Activated CD8-positive, alpha-beta memory T cell treated with anti-CD3 and anti-CD28 coated beads, Interleukin-2, amount 50 U/mL, for 1 hour (primary cell): ENCODE data around the gene PTPRM.

Experiments
- DNase-seq: peaks from one replicate; pipeline ENCODE4 v3.0.0-alpha.2; 2020; ENCODE audit errors: extremely low read depth

Gene PTPRM

DNA sequence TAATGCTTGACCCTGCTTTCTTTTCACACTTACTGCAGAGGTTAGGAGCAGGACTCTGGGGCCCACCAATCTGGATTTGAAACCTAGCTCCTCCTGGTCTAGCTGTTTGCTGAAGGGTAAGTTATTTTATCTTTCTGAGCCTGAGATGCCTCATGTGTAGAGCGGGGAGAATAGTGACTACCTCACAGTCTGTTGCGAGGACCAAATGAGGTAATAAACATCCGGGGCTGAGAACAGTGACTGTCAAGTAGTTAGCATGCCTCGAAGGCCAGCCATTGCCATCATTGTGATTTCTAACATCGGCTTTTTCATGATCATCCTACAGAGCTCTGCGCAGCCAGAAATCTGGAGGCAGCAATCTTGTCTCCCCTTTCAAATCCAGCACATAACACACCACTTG lies 32.9 kb downstream of the PTPRM start:
- DNase-seq = no peak

DNA sequence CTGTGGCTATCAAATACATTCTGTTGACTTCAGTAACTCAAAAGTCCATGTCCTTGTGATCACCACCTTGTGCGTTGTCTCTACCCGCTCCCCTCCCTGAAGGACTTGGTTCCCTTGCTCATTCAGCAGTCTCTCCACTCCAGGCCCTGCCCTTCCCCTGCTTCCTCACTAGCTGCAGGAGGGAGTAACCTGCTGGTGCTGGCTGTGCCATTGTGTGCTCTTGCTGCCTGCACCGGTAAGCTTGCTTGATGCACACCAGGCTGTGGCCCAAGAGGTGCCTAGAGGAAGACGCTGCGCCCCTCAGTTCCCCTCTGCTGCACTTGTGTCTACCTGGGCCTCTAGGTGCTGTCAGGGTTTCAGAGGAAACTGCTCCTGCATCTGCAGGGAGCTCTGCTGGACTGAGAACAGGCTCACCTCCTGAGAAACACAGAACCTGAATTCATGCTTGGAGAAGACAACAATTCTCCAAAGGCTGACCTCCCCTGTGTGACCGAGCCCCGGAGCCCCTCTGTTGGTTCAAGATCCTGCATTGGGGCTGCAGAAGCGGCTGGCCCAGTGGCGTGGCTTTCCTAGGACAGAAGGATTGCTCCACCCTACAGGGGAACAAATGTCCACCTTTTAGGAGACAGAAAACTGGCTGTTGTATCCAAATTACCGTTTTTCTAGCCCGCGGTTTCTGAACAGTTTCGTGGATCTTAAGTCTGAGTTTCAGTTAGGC lies 33.6 kb downstream of the PTPRM start:
- DNase-seq = no peak

DNA sequence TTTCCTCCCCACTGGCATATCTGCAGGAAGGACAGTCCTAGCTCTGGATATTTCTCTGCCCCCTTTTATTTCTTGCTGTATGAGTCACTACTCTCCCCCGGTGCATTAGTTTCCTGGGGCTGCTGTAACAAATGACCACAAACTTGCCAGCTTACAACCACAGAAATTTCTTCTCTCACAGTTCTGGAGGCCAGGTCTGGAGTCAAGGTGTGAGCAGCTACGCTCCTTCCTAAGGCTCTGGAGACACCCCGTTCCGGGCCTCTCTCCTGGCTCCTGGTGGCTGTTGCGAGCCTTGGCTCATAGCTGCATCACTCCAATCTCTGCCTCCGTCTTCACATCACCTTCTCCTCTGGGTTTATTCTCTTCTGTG lies 34.1 kb downstream of the PTPRM start:
- DNase-seq = no peak

DNA sequence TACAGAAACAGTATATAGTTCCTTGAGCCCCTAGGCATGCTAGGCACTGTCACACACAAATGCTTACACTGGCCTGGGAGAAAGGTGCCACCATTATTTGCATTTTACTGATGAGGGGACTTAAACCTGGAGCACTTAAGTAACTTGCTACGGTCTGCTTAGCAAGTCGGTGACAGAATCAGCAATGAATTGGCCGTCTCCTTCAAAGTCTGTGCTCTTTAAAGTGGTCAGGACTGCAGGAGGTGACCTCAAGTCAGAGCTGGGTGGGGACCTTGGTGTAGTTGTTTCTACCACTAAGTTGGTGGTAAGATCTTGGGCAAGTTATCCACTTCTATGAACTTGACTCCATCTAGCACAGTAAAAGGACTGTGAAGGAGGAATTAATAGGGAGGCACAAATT lies 34.8 kb downstream of the PTPRM start:
- DNase-seq = no peak

DNA sequence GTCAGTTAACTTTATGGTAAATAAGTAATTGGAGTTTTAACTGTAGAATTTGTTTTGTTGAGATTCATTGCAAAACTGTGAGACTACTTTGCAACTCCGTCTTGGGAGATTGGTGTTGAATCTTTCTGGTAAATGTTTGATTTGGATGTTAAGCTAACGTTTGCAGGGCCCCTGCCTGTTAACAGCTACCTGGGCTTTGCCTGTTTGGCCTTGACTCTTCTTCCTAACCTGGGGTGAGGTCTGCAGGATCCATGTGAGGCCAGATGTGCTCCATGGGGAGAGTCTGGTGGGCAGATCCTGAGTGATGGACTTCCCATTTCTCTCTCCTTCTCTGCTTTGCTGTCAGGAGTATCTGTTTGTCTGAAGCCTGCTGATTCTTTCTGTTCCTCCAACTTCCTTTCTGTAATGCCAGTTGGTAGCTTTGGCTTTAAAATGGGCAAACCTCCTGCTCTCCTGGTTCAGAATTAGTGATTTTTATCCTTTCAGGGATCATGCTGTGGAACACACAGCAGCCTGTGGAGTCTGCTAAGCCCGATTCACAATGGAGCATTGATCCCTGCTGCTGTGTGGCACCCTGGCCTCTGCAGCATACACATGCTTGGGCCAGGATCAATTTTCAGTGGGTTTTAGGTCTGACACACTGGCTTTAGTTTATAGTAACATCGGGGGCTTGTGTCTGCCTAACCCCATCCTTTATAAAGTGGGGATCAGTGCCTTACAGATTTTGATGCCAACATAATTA lies 36.3 kb downstream of the PTPRM start:
- DNase-seq = no peak

DNA sequence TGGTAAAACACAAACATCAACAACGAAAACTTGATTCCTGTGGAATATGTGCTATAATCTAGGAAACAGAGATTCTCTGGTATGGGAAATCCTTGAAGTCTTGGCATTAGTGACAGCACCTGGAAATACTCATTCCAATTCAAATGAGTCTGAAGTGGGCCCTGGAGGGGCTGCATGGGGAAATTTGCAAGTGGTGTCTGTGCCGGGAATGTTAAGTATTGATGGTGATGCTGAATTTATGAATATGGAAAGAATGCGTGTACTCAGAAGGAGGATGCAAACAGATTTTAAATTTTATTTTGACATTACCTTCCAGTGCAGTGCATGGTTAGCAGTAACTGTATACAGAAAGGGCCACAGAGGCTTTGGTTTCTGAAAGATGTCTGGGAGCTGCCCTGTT lies 37.2 kb downstream of the PTPRM start:
- no peak for DNase-seq

DNA sequence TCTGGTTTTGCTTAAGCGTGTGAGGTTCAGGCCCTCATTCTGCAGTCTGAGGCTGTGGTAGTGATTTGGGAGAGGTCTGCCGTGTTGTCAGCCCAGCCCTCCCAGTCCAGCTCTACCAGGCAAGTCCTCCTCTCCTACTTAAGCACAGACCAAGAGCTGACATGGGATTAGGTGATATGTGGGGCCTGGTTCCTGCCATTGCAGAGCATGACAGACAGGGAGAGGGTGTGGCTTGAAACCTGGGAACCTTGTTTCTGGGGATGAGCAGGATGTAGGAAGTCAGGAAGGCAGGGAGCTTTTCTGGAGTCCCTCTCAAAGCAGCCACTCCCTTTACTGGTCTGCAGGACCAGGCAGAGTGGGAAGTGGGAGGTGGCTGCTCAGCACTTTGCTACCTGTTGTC lies 38.6 kb downstream of the PTPRM start:
- no peak for DNase-seq

DNA sequence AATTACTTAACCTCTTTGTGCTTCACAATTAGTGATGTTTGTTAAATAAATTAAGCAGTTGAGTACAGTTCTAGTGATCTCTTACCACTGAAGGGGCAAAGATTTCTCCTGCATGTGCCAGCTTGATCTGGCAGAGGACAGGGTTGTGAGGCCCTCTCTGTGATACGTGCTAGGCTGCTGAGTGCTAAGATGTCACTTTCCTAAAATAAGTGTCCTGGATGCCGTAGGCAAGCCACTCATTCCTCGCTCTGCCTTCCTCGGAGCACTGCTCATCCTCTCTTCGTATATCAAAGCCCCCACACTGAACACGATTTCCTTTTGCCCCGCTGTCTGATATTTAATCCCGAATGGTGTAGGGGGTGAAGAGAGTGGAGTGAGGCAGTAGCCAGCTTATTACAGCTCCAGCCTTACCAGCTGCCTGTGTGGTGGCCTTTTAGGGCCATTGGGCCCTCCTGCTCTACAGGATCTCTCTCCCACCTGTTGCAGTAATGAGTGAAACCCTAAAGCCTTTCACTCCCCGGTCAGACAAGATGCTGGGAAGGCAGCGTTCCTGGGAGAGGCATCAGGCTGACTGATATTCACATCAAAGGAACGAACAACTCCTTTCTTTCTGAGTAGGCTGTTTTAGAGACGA lies 40.5 kb downstream of the PTPRM start:
- no peak for DNase-seq

DNA sequence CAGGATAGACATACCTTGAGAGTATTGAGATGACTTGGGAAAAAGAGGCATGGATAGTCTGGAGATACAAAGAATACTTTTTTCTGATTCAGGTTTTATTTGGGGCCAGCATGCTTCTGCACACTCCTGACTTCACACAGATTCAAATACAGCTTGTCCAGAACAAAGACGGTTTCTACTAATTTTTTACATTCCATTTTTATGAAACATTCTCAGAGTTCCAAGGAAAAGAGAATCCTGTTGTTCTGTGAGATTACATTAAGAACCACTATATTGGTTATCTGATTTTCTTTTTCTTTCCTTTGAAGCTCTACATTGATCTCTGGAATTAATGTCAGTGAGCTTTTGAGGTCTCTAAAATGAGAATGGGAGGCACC lies 41.0 kb downstream of the PTPRM start:
- no peak for DNase-seq

DNA sequence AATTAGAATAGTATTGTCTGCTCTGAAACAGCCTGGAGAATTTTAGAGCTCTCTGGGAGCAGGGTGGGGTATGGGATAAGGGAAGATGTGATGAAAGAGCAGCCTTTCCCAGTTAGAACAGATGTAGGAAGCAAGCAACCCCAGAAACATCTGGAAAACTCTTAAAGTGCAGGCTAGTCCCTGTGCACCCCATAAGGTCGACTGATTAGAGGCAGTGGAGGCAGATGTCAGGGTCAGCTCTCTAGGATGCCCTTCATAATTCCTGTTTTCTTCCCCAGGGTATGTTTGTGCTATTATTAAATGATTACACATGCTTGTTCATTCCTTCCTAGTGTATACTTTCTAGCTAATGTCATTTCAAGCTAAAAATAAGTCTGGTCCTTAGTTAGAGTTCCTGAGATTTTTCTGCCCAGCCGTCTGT lies 41.7 kb downstream of the PTPRM start:
- no peak for DNase-seq

DNA sequence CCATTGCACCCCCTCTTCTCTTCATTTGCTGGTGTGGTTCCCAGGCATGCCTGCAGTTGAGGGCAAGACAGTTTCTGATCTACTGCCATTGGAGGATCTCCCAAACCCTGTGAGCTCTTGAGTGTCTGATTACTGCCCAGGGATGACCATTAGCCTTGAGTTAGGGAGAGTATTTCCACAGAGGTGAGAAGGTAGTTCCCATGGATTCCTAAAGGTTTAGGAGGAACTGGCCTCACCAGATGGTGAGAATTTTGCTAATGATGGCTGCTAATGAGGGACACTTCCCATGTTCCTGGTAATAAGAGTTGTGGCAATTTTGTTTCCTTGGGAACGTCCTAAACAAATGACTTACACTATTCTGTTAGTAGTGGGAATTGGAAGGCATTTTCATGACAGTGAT lies 42.5 kb downstream of the PTPRM start:
- no peak for DNase-seq

DNA sequence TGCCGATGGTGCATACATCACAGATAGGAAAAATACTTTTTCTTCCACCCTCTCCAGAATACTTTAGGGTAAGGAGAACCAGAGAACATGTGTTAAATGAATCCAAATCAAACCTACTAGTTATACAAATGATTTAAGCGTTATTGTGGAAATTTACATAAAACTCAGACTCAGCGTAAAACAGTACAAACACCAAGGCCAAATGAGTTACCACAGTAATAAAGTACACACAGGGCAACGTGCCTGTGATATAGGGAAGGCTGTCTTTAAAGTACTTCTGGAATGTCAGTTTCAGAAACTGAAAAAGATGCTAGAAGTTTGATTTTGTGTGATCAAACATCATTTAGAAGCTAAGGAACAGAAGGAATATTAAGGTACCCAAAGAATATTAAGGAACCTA lies 46.9 kb downstream of the PTPRM start:
- DNase-seq = no peak

DNA sequence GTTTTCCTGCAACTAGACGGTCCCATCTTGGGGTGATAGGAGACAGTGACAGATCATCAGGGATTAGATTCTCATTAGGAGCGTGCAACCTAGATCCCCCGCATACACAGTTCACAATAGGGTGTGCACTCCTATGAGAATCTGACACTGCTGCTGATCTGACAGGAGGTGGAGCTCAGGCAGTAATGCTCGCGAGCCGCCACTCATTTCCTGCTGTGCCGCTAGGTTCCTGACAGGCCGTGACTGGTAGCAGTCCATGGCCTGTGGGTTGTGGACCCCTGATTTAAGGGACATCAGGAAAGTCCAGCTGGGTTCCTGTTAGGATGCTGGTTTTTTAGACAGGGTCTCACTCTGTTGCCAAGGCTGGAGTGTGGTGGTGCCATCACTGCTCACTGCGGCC lies 48.7 kb downstream of the PTPRM start:
- DNase-seq = no peak

DNA sequence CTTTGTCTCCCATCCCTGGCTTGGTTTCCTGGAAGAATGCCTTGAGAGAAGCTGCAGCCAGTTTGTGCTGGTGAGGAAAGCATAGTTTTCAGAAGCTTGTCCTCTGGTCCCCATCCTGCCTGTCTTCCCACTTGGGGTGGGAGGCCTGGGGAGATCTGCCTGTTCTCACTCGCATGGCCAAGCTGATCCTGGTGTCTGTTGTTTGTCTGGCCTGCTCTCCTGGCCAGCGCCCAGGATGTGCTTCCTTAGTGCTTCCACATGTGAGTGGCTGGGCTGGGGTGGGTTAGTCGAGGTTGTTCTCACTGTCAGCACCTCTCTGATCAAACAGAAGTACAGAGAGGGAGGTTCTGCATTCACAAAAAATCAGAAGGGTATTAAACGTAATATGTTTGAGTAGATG lies 49.5 kb downstream of the PTPRM start:
- no peak for DNase-seq

DNA sequence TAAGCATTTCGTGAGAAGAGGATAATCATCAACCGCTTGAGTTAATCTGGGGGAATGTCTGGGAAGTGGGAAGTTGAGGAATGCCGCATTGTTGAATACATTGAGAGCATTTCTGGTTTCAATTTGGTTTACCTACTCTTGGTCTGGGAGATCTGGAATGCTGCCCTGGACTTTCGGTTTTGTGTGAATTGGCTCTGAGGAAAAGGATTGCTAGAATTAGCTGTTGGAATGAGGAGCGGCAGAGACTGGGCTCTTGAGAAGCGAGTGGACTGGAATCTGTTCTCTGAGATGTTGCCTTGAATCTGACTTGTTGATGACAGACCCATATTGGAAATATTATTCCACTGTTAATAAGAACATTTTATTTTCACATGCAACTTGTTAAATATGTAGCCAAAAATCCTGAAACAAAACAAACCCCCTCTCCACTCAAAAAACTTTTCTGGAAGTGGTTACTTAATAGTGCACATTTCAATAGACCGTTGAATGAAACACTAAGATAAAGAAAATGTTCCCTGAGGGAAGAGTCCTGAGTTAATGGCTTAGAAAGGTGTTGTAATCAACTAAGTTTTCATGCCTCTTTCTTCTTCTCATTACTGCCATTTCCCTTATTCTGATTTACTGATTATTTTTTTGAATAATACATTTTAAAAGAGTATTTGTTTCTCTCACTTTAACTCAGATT lies 50.8 kb downstream of the PTPRM start:
- DNase-seq = no peak

DNA sequence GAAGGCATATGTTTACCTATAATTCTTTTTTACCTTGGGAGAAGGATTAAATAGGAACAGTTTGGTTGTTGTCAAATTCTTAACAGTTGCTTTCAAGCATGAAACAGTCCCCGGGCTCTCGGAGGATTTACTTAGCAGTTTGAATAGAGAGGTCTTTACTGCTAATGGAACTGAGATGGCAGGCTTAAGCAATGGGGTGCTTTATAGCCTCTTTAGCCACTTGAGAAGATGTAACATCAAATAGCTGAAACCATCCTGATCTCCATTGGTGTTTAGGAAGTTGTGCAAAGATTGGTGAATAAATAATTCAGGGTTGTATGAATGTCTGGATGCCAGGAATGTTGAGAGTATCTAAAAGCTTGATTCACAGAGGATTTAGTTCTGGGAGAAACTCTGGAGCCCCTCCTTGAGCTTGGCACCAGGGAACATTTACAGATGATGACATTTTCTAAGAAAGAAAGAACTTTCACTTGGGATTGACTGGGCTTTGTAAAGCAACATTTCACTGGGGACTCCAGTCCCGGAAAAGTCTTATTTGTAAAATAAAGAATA lies 51.9 kb downstream of the PTPRM start:
- no peak for DNase-seq

DNA sequence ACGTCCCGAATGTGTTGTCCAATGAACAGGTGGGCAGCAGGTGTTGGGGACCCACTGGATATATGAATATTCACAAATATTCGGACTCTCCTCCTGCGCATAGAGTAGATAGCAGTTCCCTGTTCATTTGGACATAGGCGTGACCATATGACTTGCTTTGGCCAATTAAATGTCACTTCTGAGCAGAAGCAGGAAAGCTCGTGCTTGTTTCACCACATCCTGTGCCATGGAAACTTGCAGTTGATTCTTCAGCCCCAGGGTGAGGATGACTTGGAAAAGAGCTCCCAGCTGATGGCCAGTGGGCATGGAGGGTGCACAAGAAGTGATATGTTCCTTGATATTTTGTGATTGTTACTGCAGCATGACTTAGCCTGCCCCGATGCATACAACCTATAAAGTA lies 52.6 kb downstream of the PTPRM start:
- no peak for DNase-seq

DNA sequence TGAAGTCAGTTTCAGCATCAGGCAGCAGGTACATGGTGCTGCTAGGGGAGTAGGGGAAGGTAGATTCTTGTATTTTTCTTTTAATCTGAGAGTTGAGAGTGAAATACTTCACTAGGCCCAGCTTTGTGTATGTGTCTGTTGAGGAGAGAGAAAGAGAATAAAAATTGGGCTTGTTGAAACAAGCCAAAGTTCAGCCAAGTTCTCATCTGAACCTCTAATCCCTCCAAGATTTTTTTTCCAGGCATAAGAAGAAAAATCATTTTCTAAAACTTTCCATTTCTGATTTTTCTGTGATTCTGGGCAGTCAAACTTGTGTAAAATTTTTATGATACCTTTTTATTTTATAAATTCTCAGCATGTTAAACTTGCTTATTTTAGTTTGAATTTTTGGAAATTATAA lies 55.6 kb downstream of the PTPRM start:
- DNase-seq = no peak

DNA sequence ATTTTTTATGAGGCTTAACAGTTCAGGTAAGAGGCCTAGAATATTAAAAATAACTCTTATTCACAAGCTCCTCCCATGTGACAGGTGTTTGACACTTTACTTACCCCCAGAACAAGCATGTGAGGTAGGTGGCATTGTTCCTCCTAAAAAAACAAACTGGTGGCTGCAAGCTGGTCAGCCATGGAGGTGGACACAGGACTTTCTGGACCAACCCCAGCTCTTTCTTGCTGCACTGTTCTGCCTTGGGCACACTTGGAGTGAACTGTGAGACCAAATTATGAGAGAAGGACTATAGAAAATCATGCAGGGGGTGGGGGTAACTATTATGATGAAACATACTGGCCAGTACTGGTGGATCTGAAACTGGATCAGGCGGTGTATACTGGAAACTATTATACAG lies 56.6 kb downstream of the PTPRM start:
- no peak for DNase-seq

DNA sequence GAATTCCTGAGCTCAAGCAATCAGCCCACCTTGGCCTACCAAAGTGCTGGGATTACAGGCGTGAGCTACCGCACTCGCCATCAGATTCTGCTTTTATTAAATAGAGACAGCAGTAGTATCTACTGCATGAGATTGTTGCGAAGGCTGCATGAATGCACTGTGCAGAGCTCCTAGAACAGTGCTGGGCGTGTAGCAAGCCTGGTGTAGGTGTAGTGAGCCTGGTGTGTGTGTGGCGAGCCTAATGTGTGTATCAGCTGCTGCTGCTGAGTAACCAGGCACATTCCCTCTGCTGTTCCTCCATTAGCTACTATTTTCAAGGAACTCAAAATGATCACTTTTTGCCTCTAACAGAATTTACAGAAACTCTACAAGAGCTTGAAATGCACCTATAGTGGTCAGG lies 57.6 kb downstream of the PTPRM start:
- no peak for DNase-seq

DNA sequence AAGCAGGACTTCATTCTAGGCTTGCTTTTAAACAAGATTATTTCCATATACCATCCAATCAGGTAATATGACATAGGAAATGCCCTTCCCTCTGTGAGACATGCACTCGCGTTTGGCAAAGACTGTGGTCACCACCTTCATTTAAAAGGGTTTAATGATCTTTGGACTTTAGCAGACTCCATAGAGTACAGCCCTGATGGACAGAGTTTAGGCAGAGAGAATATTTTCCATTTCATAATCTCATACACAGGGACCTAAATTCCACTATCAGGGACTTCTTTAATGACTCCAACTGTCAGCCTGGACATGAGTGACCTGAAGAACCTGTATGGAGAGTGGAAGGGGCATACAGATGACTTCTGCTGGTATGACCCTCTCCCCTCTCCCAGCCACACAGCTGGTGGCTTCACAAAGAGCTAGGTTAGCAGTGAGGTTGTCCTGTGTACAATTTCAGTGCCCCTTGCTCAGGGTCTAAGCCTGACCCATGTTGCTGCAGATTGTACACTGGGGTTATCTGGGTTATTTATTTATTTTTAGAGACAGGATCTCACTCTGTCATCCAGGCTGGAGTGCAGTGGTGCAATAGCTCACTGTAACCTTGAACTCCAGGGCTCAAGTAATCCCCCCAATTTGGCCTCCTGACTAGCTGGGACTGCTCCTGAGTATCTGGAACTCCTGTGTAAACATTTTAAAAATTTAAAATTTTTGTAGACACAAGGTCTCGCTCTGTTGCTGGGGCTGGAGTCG lies 59.2 kb downstream of the PTPRM start:
- DNase-seq = no peak
